Measurements from ENCODE around the gene C15orf40.
"Not testable (repeated sequence)": the region's sequence is repeated elsewhere in the genome, so short reads cannot be mapped to it uniquely, and the experiment has no call there.

Gene C15orf40

DNA sequence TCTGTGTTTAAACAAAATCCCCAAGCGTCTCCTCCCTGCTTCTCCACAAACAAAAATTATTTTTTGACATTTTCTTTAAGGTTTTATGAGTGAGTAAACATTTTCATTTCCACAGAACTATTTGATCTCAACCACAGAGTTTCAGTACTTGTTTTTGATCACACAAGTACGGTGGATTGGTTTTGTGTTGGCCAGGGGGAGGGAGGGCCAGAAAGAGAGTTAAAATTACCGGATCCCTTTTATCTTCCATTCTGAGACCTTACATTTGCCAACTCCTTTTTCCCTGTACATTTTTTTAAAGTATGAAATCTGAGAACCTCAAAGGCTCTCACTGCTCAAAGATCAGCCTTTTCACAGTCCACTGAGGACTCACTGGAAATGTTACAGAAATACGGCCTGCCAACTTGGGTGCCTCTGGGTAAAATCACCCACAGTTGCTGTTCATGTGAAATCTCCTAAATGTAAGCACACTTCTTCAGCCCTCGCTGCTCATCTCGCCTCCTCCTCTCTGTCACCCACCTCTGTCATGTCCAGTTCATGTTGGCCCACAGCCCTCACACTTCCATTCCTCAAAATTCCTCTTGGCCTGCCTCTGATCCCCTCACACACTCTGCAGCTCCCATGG, 60.6 kb downstream of the C15orf40 start:
- no peak for DNase-seq

DNA sequence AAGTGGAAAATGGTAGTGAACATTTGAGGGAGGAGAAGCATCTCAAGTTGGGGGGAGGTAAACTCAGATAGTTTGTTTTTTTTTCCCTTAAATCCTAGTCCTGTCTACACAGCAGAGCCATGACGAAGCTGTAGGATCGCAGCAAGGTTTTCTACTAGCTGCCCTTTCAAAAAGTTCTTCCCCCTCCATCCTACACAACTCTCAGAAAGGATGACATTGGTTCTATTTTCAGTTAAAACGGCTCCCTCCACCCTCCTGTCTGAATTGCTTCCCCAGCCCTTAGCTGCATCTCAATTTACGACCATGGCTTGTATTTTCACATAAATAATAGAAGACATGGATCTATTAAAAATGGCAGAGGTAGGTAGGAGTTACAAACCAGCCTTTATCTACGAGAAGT, 61.1 kb downstream of the C15orf40 start:
- no peak for DNase-seq

DNA sequence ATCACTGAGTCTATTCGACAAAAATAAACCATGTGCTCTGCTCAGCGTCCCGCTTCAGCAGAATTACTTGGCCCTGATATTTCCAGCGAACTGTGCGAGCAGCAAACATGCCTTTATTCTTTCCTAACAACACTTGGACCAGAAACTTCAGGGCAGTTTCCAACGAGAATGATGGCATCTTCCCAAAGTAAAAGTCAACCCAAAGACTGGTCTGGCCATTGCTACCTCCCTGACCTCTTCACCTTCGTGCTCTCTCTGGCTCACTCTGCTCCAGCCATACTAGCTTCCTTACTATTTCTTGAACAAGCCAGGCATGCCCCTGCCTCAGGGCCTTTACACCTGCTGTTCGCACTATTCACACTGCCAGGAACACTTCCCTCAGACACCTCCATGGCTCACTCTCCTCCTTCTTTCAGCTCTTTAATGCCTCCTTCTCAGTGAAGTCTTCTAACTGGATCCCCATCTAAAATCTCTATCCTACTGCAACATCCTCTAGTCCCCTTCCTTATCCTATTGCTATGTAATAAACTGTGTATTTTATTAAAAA, 65.2 kb downstream of the C15orf40 start:
- no peak for DNase-seq

DNA sequence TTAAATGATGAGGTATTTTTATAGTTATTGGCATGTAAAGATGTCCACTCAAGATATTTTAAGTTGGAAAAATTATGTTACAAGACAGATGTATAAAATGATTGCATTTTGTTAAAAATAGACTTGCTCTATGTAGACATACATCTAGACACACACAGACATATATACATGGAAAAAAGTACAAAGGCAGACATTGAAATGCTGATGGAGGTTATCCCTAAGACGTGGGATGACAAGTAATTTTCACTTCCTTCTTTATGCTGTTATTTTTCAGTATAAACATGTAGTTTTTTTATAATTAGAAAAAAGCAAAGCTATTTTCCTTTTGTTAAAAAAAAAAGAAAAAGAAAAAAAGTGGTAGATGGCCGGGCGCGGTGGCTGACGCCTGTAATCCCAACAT, 66.1 kb downstream of the C15orf40 start:
- no peak for DNase-seq

GRCh38 chr15:82944821-82945220, 66.6 kb downstream of the C15orf40 start:
- DNase-seq = no peak

- no peak for DNase-seq
Observed at GRCh38 chr15:82944056-82944455, 67.4 kb downstream of the C15orf40 start.

DNA sequence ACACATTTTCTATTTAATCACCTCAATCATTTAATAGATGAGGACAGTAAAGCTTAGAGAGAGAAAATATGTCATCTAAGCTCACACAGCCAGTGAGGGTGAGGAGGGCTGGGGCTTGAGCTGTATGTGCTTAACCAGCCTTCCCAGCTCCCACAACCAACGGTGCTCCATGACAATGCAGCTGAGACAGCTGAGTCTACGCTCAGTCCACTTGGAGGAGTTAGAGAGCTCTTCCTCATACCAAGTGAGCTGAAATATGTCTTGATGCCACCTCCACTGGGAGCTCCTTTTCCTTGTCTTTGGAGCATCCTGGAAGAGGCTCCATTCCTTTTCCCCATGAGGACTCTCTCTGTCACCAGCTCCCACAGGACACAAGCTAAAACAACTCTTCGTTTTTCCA, 68.3 kb downstream of the C15orf40 start:
- DNase-seq = no peak

- DNase-seq = peak; percentile 23
Observed at GRCh38 chr15:82942691-82943090, 68.7 kb downstream of the C15orf40 start.

GRCh38 chr15:82939678-82940077, 71.8 kb downstream of the C15orf40 start:
- not testable (repeated sequence) for DNase-seq

All from T1000 (cell line).